IMR-90 (cell line): ENCODE data around the gene CDC25B.

ENCODE experiments used
- CTCF ChIP-seq: conservative IDR thresholded peaks from 2 replicates; pipeline ENCODE4 v1.5.1; 2012; ENCODE audit warnings: mild to moderate bottlenecking, low read depth, low read length, improper control_type of control experiment
- MXI1 ChIP-seq: IDR thresholded peaks from 2 replicates; pipeline ENCODE4 v1.6.1; 2012; ENCODE audit warnings: low read depth, mild to moderate bottlenecking, low read length, moderate library complexity, borderline replicate concordance
- SMC3 ChIP-seq: fragments of 150-350 bp; IDR thresholded peaks from 2 replicates; pipeline ENCODE4 v1.6.1; 2016; ENCODE audit warnings: low read depth, mild to moderate bottlenecking, antibody characterized with exemption, low read length, moderate library complexity

- TF ChIP-seq CTCF (no peak), SMC3 (no peak), MXI1 (no peak)
These were observed 37.5 kb upstream of the CDC25B start for GRCh38 chr20:3758566-3758965.
